ENCODE results near the gene EPAS1. TPM values are rescaled to one million over a fixed set of nuclear protein-coding genes. Genes with fewer than 3 reads are reported as not detected.
A peak's percentile ranks its signal among the peaks of the same experiment; 100 is the strongest.

Gene EPAS1
- total and polyA plus RNA-seq, 2 of the 13 experiments (the other 11 are each of a cell fraction or from before 2014, with no cell fraction given), result 47.1 to 182 TPM

DNA sequence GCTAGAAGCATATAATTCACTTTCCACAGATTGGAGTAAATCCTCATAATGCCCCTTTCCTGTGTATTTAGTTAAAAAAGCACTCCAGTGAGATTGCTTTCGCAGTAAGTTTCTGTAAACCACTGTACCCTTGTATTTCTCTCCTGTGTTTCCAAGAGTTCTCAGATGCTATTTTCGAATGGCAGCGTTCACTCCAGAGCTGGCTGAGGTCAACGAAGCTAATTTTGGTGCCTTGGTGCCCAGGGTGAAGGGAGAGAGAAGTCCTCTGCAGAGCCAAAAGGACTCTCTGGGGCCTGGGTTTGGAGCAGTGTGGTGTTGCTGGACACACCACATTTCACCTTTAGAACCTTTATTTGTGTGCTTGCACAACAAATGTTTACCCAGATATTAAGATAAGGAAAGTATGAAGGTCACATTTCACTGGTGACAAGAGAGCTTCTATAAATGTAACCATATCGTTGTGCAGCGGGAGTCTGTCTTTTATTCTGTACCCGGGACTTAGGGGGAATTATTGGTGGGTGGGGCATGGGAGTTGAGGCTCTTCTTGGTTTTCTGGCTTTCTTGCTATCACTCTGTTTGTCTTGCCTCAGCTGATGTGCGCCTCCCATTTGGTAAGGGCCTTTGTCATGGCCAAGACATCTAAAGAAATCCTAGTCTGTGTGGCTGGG, 9.9 kb downstream of the EPAS1 start (continued):
- TF ChIP-seq MTA1 (CRISPR knock-in tag; IDR thresholded peaks at IDR 0.05; ENCODE audit: borderline replicate concordance) (peak; percentile 77; the same call in 1 of the 2 replicates), ZNF607 (CRISPR knock-in tag; IDR thresholded peaks at IDR 0.05; ENCODE audit: borderline replicate concordance) (no peak; the same call in 1 of the 2 replicates), SMC3 (IDR thresholded peaks at IDR 0.05; ENCODE audit: low read length) (peak; percentile 20; the same call in 1 of the 2 replicates), TCF12 (IDR thresholded peaks at IDR 0.05) (no peak), TCF12 (CRISPR knock-in tag; IDR thresholded peaks at IDR 0.05) (0 out of 2 replicates have a peak, but pooled peaks have one; percentile 25), ZNF510 (CRISPR knock-in tag; IDR thresholded peaks at IDR 0.05; ENCODE audit: low read depth) (peak; percentile 68; the same call in 1 of the 2 replicates), CBFB (CRISPR knock-in tag; IDR thresholded peaks at IDR 0.05) (peak; percentile 63; the same call in 1 of the 2 replicates), SMAD3 (CRISPR knock-in tag; IDR thresholded peaks at IDR 0.05) (peak; percentile 90; the same call in 1 of the 2 replicates), MYC (CRISPR knock-in tag; IDR thresholded peaks at IDR 0.05; ENCODE audit: borderline replicate concordance) (peak; percentile 35; the same call in 1 of the 2 replicates), SP140L (CRISPR knock-in tag; IDR thresholded peaks at IDR 0.05; ENCODE audit: borderline replicate concordance) (peak; percentile 40), ZFP90 (CRISPR knock-in tag; IDR thresholded peaks at IDR 0.05; ENCODE audit: borderline replicate concordance) (0 out of 2 replicates have a peak, but pooled peaks have one; percentile 70), NFE2L2 (IDR thresholded peaks at IDR 0.05; ENCODE audit: low read length) (no peak), GPN1 (CRISPR knock-in tag; IDR thresholded peaks at IDR 0.05; ENCODE audit: borderline replicate concordance) (no peak), CCAR2 (optimal IDR thresholded peaks at IDR 0.05; ENCODE audit: low read depth, low read length) (no peak), ZNF878 (CRISPR knock-in tag; IDR thresholded peaks at IDR 0.05) (no peak; the same call in 1 of the 2 replicates), KLF12 (CRISPR knock-in tag; IDR thresholded peaks at IDR 0.05; ENCODE audit: borderline replicate concordance) (no peak), ZNF484 (CRISPR knock-in tag; IDR thresholded peaks at IDR 0.05; ENCODE audit: borderline replicate concordance, low read depth) (no peak), HNRNPLL (IDR thresholded peaks at IDR 0.05; ENCODE audit: low read depth, low read length, poor library complexity, severe bottlenecking) (no peak), ZNF883 (CRISPR knock-in tag; IDR thresholded peaks at IDR 0.05; ENCODE audit: not compliant biosample characterization) (no peak)
- TF ChIP-seq, protein P1, sequence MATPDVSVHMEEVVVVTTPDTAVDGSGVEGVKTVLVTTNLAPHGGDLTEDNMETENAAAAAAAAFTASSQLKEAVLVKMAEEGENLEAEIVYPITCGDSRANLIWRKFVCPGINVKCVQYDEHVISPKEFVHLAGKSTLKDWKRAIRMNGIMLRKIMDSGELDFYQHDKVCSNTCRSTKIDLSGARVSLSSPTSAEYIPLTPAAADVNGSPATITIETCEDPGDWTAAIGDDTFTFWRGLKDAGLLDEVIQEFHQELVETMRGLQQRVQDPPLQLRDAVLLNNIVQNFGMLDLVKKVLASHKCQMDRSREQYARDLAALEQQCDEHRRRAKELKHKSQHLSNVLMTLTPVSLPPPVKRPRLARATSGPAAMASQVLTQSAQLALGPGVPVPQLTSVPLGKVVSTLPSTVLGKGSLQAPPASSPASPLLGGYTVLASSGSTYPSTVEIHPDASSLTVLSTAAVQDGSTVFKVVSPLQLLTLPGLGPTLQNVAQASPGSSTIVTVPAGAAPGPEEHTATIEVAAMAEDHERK (CRISPR knock-in tag; IDR thresholded peaks at IDR 0.05; ENCODE audit: low read depth), result no peak
- TF ChIP-seq, protein P2, sequence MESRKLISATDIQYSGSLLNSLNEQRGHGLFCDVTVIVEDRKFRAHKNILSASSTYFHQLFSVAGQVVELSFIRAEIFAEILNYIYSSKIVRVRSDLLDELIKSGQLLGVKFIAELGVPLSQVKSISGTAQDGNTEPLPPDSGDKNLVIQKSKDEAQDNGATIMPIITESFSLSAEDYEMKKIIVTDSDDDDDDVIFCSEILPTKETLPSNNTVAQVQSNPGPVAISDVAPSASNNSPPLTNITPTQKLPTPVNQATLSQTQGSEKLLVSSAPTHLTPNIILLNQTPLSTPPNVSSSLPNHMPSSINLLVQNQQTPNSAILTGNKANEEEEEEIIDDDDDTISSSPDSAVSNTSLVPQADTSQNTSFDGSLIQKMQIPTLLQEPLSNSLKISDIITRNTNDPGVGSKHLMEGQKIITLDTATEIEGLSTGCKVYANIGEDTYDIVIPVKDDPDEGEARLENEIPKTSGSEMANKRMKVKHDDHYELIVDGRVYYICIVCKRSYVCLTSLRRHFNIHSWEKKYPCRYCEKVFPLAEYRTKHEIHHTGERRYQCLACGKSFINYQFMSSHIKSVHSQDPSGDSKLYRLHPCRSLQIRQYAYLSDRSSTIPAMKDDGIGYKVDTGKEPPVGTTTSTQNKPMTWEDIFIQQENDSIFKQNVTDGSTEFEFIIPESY (CRISPR knock-in tag; IDR thresholded peaks at IDR 0.05), result peak; percentile 21; the same call in 1 of the 2 replicates
- TF ChIP-seq, protein P3, sequence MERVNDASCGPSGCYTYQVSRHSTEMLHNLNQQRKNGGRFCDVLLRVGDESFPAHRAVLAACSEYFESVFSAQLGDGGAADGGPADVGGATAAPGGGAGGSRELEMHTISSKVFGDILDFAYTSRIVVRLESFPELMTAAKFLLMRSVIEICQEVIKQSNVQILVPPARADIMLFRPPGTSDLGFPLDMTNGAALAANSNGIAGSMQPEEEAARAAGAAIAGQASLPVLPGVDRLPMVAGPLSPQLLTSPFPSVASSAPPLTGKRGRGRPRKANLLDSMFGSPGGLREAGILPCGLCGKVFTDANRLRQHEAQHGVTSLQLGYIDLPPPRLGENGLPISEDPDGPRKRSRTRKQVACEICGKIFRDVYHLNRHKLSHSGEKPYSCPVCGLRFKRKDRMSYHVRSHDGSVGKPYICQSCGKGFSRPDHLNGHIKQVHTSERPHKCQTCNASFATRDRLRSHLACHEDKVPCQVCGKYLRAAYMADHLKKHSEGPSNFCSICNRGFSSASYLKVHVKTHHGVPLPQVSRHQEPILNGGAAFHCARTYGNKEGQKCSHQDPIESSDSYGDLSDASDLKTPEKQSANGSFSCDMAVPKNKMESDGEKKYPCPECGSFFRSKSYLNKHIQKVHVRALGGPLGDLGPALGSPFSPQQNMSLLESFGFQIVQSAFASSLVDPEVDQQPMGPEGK (CRISPR knock-in tag; IDR thresholded peaks at IDR 0.05), result peak; percentile 82
- TF ChIP-seq, protein P4, sequence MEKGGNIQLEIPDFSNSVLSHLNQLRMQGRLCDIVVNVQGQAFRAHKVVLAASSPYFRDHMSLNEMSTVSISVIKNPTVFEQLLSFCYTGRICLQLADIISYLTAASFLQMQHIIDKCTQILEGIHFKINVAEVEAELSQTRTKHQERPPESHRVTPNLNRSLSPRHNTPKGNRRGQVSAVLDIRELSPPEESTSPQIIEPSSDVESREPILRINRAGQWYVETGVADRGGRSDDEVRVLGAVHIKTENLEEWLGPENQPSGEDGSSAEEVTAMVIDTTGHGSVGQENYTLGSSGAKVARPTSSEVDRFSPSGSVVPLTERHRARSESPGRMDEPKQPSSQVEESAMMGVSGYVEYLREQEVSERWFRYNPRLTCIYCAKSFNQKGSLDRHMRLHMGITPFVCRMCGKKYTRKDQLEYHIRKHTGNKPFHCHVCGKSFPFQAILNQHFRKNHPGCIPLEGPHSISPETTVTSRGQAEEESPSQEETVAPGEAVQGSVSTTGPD (CRISPR knock-in tag; IDR thresholded peaks at IDR 0.05), result peak; percentile 99
